ENCODE data around the gene ZBED4. TPM values are rescaled to one million over a fixed set of nuclear protein-coding genes. Genes with fewer than 3 reads are reported as not detected.

Gene ZBED4
- total and polyA plus RNA-seq, 2 of the 13 experiments (the other 11 are each of a cell fraction or from before 2014, with no cell fraction given), result 5.4 to 9.6 TPM

- TF ChIP-seq ZNF253 (CRISPR knock-in tag; IDR thresholded peaks at IDR 0.05; ENCODE audit: borderline replicate concordance) (no peak), ZNF589 (CRISPR knock-in tag; conservative IDR thresholded peaks at IDR 0.05) (no peak), REXO4 (CRISPR knock-in tag; IDR thresholded peaks at IDR 0.05; ENCODE audit: borderline replicate concordance) (no peak), ZNF557 (CRISPR knock-in tag; IDR thresholded peaks at IDR 0.05) (no peak), ZMAT5 (CRISPR knock-in tag; IDR thresholded peaks at IDR 0.05; ENCODE audit: borderline replicate concordance, low read depth) (no peak), ZNF841 (CRISPR knock-in tag; IDR thresholded peaks at IDR 0.05; ENCODE audit: borderline replicate concordance) (no peak), ZMYM3 (CRISPR knock-in tag; IDR thresholded peaks at IDR 0.05) (0 out of 2 replicates have a peak, but pooled peaks have one; percentile 42), RCOR2 (CRISPR knock-in tag; IDR thresholded peaks at IDR 0.05) (no peak), PHF21A (CRISPR knock-in tag; IDR thresholded peaks at IDR 0.05) (no peak), ZNF44 (CRISPR knock-in tag; IDR thresholded peaks at IDR 0.05) (no peak), MTF2 (CRISPR knock-in tag; IDR thresholded peaks at IDR 0.05; ENCODE audit: borderline replicate concordance) (no peak), ZNF362 (CRISPR knock-in tag; IDR thresholded peaks at IDR 0.05; ENCODE audit: borderline replicate concordance) (no peak)
- TF ChIP-seq, protein P1, sequence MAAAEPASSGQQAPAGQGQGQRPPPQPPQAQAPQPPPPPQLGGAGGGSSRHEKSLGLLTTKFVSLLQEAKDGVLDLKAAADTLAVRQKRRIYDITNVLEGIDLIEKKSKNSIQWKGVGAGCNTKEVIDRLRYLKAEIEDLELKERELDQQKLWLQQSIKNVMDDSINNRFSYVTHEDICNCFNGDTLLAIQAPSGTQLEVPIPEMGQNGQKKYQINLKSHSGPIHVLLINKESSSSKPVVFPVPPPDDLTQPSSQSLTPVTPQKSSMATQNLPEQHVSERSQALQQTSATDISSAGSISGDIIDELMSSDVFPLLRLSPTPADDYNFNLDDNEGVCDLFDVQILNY (CRISPR knock-in tag; conservative IDR thresholded peaks at IDR 0.05), result no peak
- TF ChIP-seq, protein P2, sequence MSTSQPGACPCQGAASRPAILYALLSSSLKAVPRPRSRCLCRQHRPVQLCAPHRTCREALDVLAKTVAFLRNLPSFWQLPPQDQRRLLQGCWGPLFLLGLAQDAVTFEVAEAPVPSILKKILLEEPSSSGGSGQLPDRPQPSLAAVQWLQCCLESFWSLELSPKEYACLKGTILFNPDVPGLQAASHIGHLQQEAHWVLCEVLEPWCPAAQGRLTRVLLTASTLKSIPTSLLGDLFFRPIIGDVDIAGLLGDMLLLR (CRISPR knock-in tag; IDR thresholded peaks at IDR 0.05), result no peak
Measured at GRCh38 chr22:49869845-49870712, 16.4 kb downstream of the ZBED4 start (continued).

All from HepG2 (cell line).